K562 (cell line): ENCODE results near the gene LAMB3. TPM values are rescaled to one million over a fixed set of nuclear protein-coding genes. Genes with fewer than 3 reads are reported as not detected.

Source experiments
- ATAC-seq: fragments of 200-7000 bp; cut with Tn5 transposase; 3 replicates; pipeline ENCODE4 v1.9.1; 2020; ENCODE audit warnings: moderate library complexity
- BruUV-seq: library from RNA; stranded (reverse); fragments of 400-500 nt; replicated peaks from 2 replicates; lab custom pipeline; 2021; lab: Mats Ljungman, UMichigan
- CTCF ChIA-PET: fragments of 300-600 bp; formaldehyde crosslinking; extraction: SDS; loops from one replicate; lab custom pipeline; 2021; ENCODE audit warnings: low intra/inter-chr PET ratio; lab: Yijun Ruan, JAX
- POLR2A ChIA-PET: fragments of 300-600, 350-650 bp; sonication (Branson Sonifier 250); formaldehyde crosslinking; extraction: SDS; loops from one replicate; lab custom pipeline; 2021; ENCODE audit warnings: antibody characterized with exemption, inconsistent platforms; lab: Yijun Ruan, JAX
- DNase-seq, 4 experiments: peaks; one replicate each; pipeline versions ENCODE4 v3.0.0 to v3.0.0-alpha.2; 2011 to 2018; ENCODE audit warnings: low spot score in 3 of 4, mixed read lengths in 3 of 4; ENCODE audit errors: extremely low read depth in 1 of 4
- FAIRE-seq: peaks from 2 replicates; lab custom pipeline; 2011; peaks lifted over from hg19 to GRCh38; lab: Jason Lieb, UNC
- H2AFZ ChIP-seq: 2 replicates; pipeline ENCODE4 v1.6.0; 2011; ENCODE audit warnings: low read depth, low read length, control low read depth, inconsistent platforms
- H3K27ac ChIP-seq: fragments of 200-600 bp; 3 replicates; pipeline ENCODE4 v1.8.0; 2011; ENCODE audit warnings: low read depth, mild to moderate bottlenecking, control low read depth, inconsistent platforms, low read length, moderate library complexity, mixed read lengths; ENCODE audit errors: extremely low read depth
- H3K27me3 ChIP-seq, 2 experiments: fragments of 300-600 bp in 1 of 2; 2 replicates in 1 of 2; 3 replicates in 1 of 2; pipeline versions ENCODE4 v1.6.0 to v1.8.0; 2011; ENCODE audit warnings: inconsistent platforms in 2 of 2, low read length in 2 of 2, mild to moderate bottlenecking in 1 of 2, mixed read lengths in 1 of 2, moderate library complexity in 1 of 2; ENCODE audit not compliant: control insufficient read depth in 2 of 2, insufficient read depth in 2 of 2
- H3K36me3 ChIP-seq: fragments of 300-600 bp; 3 replicates; pipeline ENCODE4 v1.8.0; 2011; ENCODE audit warnings: mild to moderate bottlenecking, low read length, inconsistent platforms; ENCODE audit not compliant: control insufficient read depth, insufficient read depth
- H3K4me1 ChIP-seq, 2 experiments: fragments of 200-600 bp in 1 of 2; replicated peaks in 1 of 2; 2 replicates in 1 of 2; 3 replicates in 1 of 2; pipeline versions ENCODE4 v1.5.1 to v1.8.0; 2011; ENCODE audit warnings: inconsistent platforms in 2 of 2, low read length in 2 of 2, mild to moderate bottlenecking in 1 of 2, mixed read lengths in 1 of 2, moderate library complexity in 1 of 2; ENCODE audit not compliant: control insufficient read depth in 2 of 2, insufficient read depth in 2 of 2
- H3K4me2 ChIP-seq: 2 replicates; pipeline ENCODE4 v1.6.1; 2011; ENCODE audit warnings: low read length, control low read depth, inconsistent platforms, mixed read lengths; ENCODE audit not compliant: insufficient read depth
- H3K4me3 ChIP-seq: fragments of 200-600 bp; sonication (generic), shearing (Covaris generic); 2 replicates; pipeline ENCODE4 v1.5.1; 2016; ENCODE audit warnings: control low read depth, inconsistent platforms
- H3K79me2 ChIP-seq: fragments of 200-600 bp; 3 replicates; pipeline ENCODE4 v1.8.0; 2011; ENCODE audit warnings: low read length, inconsistent platforms; ENCODE audit not compliant: control insufficient read depth, insufficient read depth
- H3K9ac ChIP-seq, 2 experiments: 2 replicates each; pipeline versions ENCODE4 v1.6.0 to v1.6.1; 2011; ENCODE audit warnings: low read depth in 2 of 2, low read length in 2 of 2, control low read depth in 1 of 2, inconsistent platforms in 1 of 2, mild to moderate bottlenecking in 1 of 2, mixed read lengths in 1 of 2; ENCODE audit not compliant: insufficient read depth in 1 of 2
- H3K9me1 ChIP-seq: one replicate; pipeline ENCODE4 v1.6.0; 2011; ENCODE audit warnings: inconsistent platforms, mild to moderate bottlenecking, low read length, moderate library complexity; ENCODE audit not compliant: control insufficient read depth, insufficient read depth
- H3K9me3 ChIP-seq: replicated peaks from 2 replicates; pipeline ENCODE4 v1.5.1; 2011; ENCODE audit warnings: low read depth, low read length, inconsistent platforms; ENCODE audit not compliant: control insufficient read depth, insufficient read depth
- H4K20me1 ChIP-seq: replicated peaks from 2 replicates; pipeline ENCODE4 v1.6.1; 2011; ENCODE audit warnings: low read length, inconsistent platforms, mixed read lengths; ENCODE audit not compliant: control insufficient read depth, insufficient read depth
- AFF1 ChIP-seq, 2 experiments: fragments of 450-650 bp; IDR thresholded peaks; 2 replicates each; pipeline ENCODE4 v1.6.1; 2018; ENCODE audit warnings: mild to moderate bottlenecking in 2 of 2, low read depth in 1 of 2; ENCODE audit not compliant: partially characterized antibody in 2 of 2
- ETS2 ChIP-seq: IDR thresholded peaks from 2 replicates; pipeline ENCODE4 v1.6.1; 2016; ENCODE audit warnings: borderline replicate concordance, missing genetic modification characterization, mild to moderate bottlenecking, moderate library complexity, missing compliant biosample characterization; ENCODE audit not compliant: poor library complexity, severe bottlenecking
- HDAC2 ChIP-seq: fragments of 450-650 bp; IDR thresholded peaks from 2 replicates; pipeline ENCODE4 v1.6.1; 2016; ENCODE audit warnings: mild to moderate bottlenecking
- OTX1 ChIP-seq: fragments of 450-650 bp; formaldehyde crosslinking; IDR thresholded peaks from 2 replicates; pipeline ENCODE4 v1.4.0; 2022; ENCODE audit warnings: mild to moderate bottlenecking
- POLR2H ChIP-seq: IDR thresholded peaks from 2 replicates; pipeline ENCODE4 v1.6.1; 2016; ENCODE audit warnings: missing genetic modification characterization, low read depth, mild to moderate bottlenecking, control low read depth, missing compliant biosample characterization, moderate library complexity
- PRMT5 ChIP-seq: sonication (generic); formaldehyde crosslinking; IDR thresholded peaks from 2 replicates; pipeline ENCODE4 v1.5.0; 2020; ENCODE audit warnings: missing genetic modification reagents
- ZC3H4 ChIP-seq: sonication (generic); formaldehyde crosslinking; IDR thresholded peaks from 2 replicates; pipeline ENCODE4 v1.9.0; 2021; ENCODE audit warnings: missing genetic modification reagents, borderline replicate concordance
- WGBS: fragments of 100-300 bp; shearing (Covaris generic); methylation state at CpG from one replicate; pipeline ENCODE4 v1.1.6; 2016; ENCODE audit warnings: low coverage, mixed read lengths; ENCODE audit not compliant: insufficient coverage; ENCODE audit errors: missing lambda C conversion rate; 5-methylcytosine and 5-hydroxymethylcytosine counted together
- in situ Hi-C: fragments of 300-500 bp; cut with MboI; formaldehyde crosslinking; loops from 4 replicates; pipeline ENCODE4 v1.15.0; 2018; ENCODE audit warnings: inconsistent platforms, mixed read lengths
- intact Hi-C: fragments of 100-400 bp; cut with micrococcal nuclease; formaldehyde crosslinking; loops from 2 replicates; pipeline ENCODE4 v1.14.2; 2022
- polyA plus RNA-seq, 8 experiments: library from polyadenylated mRNA; depleted of rRNA in 4 of 8; stranded (reverse) in 5 of 8; unstranded in 3 of 8; fragments of >200 nt; fragmentation: Nextera tagmentation in 2 of 8; fragmentation: Illumina TruSeq in 1 of 8; extraction: Ambion mirVana in 2 of 8; extraction: Trizol in 1 of 8; gene quantifications; 2 replicates each; pipeline versions ENCODE4 v1.2.1 to v1.2.3, GENCODE V29; 2011 to 2014; ENCODE audit warnings: inconsistent platforms in 1 of 8, missing spikeins in 1 of 8
- total RNA-seq, 7 experiments: library from RNA; depleted of rRNA in 6 of 7; stranded (reverse); fragments of >200 nt in 6 of 7; fragmentation: Illumina TruSeq in 2 of 7; extraction: Trizol in 2 of 7; gene quantifications; 2 replicates each; pipeline versions ENCODE4 v1.2.1 to v1.2.3, GENCODE V29; 2011 to 2021; ENCODE audit warnings: low replicate concordance in 1 of 7

Gene LAMB3
- total and polyA plus RNA-seq, 9 of the 15 experiments (the other 6 are each of a cell fraction or from before 2014, with no cell fraction given), result 0.08 to 1.3 (median 0.91) TPM

- in situ Hi-C loops, result no loop called here
- POLR2A ChIA-PET, result interaction anchor here (0.7 to 2.3 kb wide), 2 partner anchors 10 to 12 kb away, joined by 3 to 9 read pairs; partner anchors contain the start of genes G0S2 and LAMB3
- 46% methylated on average over 3 of the region's 3 CpGs for WGBS
Observed at GRCh38 chr1:209662879-209663327, 10.7 kb upstream of the LAMB3 start.

More at GRCh38 chr1:209662879-209663327, 10.7 kb upstream of the LAMB3 start:
- intact Hi-C loops, result no loop called here
- no peak for TF ChIP-seq HDAC2
- no peak for TF ChIP-seq ZC3H4 (CRISPR knock-in tag)
- TF ChIP-seq POLR2H (tag), result no peak
- TF ChIP-seq ETS2 (tag), result no peak
- no peak for TF ChIP-seq OTX1 (CRISPR knock-in tag)
- TF ChIP-seq PRMT5 (CRISPR knock-in tag), result no peak
- no peak for TF ChIP-seq AFF1 (IDR thresholded peaks at IDR 0.05; ENCODE audit: low read depth in 1 of 2, partially characterized antibody in 2 of 2)
- Histone ChIP-seq H2AFZ (no peak overlapping the region), H3K9me3 (no peaks in the 10 kb centered on the region), H3K4me3 (no peak overlapping the region), H3K4me2 (no peak overlapping the region), H3K79me2 (no peaks in the 10 kb centered on the region), H3K36me3 (no peaks in the 10 kb centered on the region), H3K27me3 (no peaks in the 10 kb centered on the region; a peak in 1 of 5 replicates), H3K9me1 (no peaks in the 10 kb centered on the region), H3K9ac (no peak overlapping the region), H3K4me1 (peaks cover 0 to 9% of the 10 kb centered on the region in 2 experiments; a peak in 2 of 5 replicates), H3K27ac (no peak overlapping the region), H4K20me1 (no peaks in the 10 kb centered on the region)
- CTCF ChIA-PET, result no interaction called here
- DNase-seq (no peak), ATAC-seq (no peak), FAIRE-seq (no peak)
- BruUV-seq, result no TSS peak
